ENCODE results near the gene RASA3.
"Not testable (repeated sequence)": the region's sequence is repeated elsewhere in the genome, so short reads cannot be mapped to it uniquely, and the experiment has no call there.

RASA3 gene

DNA sequence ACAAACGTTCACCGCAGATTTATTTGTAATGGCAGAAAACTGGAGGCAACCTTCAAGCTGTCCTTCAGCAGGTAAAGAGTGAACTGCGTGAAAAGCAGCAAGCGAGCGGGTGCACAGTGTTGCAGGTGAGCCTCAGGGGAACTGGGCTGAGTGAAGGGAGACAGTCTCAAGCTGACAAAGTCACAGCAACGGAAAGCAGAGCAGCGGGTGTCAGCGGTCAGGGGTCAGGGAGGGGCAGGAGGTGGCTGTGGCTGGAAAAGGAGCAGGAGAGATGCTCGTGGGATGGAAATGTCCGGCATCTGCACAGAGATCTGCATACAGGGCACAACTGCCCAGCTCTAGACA is 8.5 kb upstream of the RASA3 start:
- no peak for DNase-seq

DNA sequence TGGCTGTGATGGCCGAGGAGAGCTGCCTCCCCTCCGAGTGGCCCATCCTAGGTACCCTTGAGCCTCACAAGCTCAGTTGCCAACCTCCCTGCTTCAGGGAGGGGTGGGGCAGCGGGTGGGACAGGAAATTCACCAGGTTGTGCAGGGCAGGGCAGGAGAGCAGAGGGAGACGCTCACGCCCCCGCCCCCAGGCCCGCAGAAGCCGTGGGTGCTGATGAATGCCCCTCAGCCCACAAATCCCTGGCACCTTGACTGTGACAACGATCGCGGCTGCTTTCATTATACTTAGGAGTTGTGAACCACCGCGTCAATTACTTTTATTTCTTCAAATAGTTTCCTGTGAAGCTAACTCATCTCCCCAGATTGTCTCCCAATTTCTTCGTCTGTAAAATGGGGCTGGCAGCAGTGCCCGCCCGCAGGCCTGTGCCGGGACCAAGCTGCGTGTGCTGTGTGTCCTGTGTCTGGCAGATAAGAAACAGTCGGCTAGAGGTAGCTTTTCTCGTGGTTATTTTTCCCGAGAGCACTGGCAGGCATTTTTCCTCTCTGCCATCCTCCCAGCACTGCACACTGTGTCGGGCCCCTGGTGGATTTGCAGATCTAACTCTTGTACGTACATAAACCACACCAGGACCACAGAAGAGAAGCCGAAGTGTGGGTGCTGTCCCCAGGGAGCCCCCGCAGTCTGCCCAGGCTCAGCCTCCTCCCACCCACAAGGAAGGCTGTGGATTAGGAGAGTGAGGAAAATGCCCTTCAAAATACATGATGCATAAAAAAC is 7.9 kb upstream of the RASA3 start:
- no peak for DNase-seq

DNA sequence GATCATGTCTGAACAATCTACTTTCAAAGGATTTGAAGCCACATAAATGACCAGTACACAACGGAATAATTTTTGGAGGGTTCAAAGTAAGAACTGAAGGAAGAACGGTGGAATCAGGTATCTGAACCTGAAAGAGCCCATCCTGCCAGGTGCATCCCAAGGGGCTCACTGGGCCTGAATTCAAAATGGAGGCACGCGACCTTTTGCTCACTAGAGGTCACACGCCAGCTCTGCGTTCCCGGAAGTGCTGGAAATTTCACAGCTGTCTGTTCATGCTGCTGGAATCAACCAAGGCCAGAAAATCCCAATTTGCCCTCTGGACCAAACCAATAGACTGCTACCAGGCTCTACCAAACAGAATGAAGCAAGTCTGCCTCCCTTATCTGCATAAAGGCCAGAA is 4.2 kb upstream of the RASA3 start:
- DNase-seq: no peak

DNA sequence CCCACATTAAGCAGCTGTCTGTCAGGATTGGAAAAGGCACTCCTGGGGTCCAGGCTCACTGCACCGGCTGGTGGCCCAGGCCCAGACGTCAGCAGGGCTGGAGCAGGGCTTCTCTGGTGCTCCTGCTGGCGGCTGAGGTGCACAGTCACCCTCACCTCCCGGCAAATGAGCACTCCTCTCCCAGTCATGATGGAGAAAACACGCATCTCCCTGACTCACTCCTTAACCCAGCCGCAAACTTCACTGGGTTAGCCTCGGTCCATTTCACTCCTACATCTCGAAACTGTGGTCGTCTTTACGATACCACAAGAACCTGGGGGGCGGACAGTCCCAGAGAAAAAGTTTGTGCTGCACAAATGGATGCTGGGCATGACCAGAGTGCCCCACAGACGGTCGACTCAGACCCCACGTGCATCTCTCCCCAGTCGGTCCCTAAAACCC is 3.3 kb upstream of the RASA3 start:
- DNase-seq: no peak

DNA sequence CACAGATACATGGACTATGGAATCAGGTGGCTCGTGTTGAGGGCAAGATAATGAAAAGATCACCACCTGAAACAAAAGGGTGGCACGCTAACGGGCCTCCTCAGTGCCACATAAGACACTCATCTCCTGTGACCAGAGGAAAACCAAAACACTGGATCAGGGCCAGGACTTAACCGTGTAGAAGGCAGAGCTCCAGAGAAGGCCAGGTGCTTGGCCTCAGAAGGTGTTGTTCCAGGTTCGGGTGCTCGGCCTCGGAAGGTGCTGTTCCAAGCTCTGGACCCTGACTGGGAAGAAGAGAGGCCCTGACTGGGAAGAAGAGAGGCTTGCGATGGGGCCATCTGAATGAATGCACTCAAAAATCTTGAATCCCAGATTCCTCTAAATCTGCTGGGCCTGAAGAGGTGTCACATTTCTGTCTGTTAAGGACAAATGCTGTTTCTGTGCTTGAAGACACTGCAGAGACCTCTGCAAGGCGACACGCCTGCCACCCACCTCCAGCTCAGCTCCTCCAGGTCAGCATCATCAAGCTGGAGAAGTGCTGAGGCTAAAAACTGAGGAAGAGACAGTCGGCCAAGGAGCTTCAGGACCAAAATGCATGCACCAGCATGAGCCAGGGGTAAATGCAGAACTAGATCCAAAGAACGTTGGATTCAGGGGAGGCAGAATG is 2.7 kb upstream of the RASA3 start:
- DNase-seq: no peak

DNA sequence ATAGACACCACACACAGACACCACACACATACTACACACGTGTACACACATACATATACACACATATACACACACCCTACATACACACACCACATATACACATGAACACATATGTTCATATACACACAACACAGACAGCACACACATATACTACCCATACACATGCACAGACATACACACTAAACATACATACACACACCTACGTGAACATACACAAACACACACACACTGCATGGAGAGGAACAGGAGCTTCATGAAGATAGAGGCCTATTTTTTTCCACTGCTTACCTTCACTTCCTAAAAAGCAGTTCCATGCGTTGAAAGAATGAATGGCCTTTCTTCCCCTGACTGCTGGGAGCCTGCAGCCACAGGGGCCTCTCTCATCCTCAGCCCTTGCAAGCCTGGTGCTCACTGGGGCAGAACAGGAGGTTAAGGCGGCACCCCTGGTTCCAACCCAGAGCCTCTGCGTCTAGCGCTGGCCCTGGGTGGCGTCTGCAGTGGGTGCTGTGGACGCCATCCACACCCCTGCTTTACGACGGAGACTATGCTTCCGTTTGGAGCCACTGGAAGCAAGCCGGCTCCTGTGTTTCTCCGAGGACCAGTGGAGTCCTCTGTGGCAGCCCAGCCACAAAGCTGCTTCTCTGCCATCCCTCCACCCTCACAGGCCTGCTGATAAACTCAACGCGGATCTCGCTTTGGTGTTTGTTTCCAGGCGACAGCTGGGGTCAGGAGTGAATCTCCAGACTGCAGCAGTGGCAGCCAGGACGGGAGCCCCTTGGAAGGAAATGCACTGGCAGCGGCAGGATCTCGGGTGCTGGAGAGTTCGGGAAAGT is 1.9 kb upstream of the RASA3 start:
- no peak for DNase-seq

DNA sequence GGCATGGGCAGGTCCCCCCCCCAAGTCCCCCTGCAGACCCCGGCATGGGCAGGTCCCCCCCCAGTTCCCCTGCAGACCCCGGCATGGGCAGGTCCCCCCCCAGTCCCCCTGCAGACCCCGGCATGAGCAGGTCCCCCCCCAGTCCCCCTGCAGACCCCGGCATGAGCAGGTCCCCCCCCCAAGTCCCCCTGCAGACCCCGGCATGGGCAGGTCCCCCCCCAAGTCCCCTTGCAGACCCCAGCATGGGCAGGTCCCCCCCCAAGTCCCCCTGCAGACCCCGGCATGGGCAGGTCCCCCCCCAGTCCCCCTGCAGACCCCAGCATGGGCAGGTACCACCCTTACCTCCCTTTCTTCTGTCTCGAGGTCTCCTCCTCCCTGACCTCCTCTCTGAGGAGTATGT is 1.1 kb upstream of the RASA3 start:
- DNase-seq: not testable (repeated sequence)

DNA sequence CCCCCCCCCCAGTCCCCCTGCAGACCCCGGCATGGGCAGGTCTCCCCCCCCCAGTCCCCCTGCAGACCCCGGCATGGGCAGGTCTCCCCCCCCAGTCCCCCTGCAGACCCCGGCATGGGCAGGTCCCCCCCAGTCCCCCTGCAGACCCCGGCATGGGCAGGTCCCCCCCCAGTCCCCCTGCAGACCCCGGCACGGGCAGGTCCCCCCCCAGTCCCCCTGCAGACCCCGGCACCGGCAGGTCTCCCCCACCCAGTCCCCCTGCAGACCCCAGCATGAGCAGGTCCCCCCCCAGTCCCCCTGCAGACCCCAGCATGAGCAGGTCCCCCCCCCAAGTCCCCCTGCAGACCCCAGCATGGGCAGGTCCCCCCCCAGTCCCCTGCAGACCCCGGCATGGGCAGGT is 703 bp upstream of the RASA3 start:
- not testable (repeated sequence) for DNase-seq

DNA sequence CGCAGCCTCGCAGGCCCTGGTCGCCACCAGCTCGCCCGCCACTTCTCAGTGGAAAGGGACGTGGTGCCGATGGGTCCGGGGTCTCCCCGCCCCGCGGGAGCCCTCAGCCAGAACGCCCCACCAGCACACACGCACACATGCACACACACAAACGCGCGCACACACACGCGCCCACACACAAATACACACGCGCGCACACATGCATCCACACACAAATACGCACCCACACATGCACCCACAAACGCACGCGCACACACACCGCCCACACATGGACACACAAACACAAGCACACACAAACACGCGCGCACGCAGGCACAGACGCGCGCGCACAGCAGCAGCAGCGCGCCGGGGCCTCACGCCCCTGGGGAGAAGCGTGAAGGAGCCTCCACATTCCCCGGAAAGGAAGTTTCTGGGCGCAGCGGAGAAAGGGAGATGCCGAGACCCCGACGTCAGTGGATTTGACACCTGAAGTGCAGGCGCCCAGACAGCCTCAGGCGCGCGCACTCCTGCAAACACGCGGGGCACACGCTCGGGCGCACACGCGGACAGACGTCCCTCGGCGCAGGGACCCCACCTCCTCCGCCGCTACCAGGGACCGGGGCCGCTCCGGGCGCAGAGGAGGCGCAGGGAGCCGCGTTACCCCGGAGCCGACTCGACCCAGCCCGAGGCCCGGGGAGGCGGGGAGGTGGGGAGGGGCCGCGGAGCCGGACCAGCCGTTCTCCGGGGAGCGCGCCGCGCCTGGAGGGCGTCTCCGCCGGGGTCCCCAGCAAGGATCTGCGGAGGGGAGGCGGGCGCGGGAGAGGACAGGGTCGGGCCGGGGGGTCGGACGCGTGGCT is 622 bp downstream of the RASA3 start:
- DNase-seq: no peak

DNA sequence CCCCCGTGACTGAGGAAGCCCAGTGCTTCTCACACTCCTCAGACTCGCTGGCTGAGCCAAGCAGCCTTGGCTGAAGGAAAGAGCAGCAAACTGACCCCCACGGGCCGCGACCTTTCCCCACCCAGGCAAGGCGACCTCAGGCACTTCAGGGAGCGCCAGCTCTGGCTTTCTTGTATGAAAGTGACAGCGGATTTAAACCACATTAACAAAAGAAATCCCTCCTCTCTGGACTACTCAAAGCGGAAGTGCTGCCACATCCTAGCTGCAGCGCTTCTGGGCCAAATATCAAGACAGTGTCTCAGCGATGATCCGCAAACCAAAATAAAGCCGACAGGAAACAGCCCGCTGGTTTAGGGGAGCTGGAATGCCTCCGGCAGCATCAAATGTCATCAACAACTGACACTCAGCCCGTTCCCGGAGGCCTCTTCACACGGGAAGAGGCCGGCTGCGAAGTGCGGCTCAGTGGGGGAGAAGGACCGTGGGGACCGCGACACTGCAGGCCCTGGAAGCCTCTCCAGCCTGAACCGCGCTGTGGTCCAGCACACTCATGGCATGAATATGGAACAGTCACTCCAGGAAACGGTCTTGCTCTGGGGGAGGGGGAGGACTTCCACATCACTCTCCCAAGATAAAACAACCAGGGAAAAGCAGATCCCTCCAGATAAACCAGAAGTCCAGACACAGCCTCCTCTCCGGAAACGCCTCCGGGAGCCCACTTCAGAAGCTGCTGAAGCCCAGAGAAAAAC is 1.4 kb downstream of the RASA3 start:
- DNase-seq: peak in 1 of 2 donors; percentile 47

DNA sequence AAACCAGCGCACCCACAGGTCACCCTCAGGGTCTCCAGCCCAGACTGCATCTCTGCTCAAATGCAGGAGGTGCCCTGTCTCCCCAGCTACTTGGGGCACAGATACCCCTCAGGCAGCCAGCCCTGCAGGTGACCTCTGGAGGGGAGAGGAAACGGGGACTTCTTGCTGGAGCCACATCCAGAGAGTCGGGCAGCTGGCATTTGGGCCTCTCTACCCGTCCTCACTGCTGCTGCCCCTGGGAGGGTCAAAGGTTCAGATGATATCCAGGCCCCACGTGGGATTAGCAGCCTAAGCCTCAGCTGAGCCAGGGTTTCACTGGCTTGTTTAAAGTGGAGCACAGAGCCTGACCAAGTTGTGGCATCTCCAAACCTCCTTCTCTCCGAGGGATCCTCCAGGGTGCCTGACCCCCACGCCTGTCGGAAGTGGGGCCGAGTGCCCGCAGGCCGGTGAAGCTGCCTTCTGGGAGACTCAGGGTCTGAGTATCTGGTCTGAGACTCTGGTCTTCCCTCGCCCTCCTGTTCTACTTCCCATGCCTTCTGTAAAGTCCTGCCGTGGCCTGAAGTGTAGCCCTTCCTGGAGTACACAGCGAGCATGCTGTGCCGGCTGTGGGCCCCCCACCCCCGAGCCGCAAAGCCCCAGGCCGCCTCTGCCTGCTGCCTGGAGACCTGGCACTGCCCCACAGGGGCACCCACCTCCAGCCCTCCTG is 2.1 kb downstream of the RASA3 start:
- no peak for DNase-seq

DNA sequence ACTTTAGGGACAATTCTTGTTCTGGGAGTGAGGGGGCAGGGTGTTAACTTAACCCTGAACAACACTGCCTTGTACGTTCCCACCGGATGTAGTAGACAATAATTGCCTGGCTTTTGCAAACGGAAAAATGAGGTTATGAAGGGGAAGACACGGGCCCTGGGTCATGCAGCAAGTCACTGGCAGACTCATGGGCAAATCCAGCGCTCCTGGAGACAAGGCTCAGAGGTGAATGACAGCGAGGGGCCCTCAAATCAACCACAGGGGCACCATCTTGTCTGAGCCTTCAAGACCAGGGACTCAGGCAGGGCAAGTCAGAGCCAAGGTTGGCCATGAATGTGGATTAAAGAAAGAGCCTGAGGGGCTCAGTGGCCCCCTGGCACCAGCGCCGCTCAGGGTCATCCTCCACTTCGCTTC is 2.8 kb downstream of the RASA3 start:
- no peak for DNase-seq

DNA sequence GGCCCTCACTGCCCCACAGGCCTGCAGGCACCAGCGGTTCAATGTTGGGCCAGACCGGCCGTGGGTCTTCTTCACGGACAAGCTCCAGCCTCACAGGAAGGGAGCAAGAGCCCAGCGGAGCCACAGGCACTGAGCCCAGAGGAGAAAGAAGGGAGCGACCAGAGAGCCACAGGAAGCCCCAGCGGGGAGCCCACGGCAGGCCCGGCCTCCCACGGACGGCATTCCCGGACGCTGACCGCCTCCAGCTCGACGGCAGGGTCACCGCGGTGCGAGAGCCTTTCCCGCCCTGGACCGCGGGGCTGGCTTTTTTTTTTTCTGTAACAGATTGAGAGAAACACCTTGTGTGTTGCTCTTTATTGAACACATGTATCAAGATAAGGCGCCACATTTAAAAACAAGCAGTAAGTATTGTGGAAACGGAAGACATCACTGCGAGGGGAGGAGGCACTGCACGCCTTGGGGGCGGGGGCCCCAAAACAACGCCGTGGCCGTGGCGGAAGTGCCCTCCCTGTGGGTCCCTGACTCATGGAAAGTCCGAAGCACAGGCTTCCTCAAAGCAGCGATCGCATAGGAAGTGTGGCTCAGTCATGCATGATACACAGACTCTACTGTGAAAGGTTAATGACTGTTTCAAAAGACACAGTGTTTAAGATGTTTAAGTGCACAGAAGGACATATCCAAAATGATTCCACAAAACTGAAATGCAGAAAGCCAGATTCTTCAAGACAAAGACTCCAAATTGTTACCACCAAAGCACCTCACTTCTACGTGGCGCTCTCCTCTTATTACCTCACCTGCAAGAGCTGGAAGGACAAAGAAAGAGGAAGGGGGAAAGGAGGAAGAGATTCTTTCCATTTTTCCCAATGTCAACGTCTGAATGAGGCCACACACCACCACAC is 3.5 kb downstream of the RASA3 start:
- DNase-seq: peak; percentile 81 to 83

DNA sequence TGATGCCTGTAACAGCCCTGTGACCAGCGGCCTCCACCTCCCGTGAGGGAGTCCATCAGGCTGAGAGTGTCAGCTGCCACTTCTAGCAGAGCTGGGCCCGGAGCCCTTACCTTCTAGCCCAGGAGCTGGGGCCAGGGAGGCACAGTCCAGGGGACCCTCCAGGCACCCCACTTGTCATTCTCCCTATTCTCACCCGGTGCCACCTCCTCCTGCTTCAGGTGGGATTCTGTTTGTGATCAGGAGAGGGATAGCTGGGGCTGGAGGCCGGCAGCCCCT is 4.1 kb downstream of the RASA3 start:
- no peak for DNase-seq

DNA sequence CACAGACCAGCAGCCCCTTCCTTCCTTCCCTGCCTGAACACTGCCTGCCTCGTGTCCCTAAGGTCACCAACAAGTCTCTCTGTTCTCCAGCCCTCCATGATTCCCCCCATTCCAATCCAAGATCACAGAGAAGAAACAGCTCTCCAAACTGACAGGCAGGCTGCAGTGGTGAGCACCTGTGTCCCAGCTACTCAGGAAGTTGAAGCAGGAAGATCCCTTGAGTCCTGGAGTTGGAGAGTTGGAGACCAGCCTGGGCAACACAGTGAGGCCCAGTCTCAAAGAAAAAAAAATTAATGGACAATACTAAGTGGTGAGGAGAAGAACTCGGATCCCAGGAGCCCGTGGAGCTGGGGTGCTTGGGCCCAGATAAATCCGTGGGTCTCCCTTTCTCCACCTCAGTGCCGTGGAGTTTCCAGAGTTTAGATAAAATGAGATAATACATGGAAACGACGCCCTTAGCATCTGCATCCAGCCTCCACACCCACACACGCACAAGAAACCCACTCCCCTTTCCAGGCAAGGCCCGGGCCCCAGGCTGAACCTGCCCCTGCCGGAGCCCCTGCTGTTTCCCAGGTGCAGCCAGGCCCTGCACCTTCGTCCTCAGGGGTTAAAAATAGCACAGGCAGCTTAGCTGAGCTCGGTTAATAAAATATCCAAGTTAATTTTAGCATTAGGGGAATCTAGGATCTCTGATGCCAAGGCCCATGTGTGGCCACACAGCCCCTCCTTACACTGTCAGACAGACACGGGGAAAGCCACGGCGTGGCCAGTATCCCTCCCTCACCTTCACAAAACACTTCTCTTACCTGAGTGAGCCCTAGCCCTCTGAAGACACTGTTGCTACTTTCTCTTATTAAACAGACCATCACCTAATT is 4.7 kb downstream of the RASA3 start:
- DNase-seq: no peak

DNA sequence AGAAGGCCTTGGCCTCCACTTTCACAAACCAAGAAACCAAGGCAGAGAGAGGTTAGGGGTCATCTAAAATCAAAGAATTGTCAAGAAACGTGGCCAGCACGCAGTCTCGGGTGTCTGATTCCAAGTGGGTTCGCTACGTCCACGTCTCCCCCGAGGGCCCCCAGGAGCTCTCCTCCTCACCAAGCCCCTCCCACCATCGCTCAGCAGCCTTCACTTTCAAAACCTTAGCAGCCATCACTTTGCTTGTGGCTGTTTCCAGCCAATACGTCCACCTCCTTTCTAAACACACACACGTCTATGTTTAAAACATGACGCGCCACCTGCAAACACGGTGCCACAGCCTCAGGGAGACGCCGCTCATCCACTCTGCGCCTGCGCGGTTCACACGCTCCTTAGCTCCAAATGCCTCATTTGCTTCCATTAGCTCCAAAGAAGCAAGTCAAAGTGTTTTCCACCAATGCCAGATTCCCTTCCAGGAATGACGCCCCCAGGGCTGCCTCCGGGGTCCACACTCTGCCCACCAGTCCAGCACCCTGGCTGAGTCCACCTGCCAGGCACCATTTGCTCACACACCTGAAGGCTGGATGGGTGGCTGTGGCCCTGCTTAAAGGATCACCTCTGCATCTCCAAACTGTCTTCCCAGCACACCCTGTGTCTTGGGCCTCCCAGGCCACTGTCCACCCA is 5.5 kb downstream of the RASA3 start:
- DNase-seq: no peak

DNA sequence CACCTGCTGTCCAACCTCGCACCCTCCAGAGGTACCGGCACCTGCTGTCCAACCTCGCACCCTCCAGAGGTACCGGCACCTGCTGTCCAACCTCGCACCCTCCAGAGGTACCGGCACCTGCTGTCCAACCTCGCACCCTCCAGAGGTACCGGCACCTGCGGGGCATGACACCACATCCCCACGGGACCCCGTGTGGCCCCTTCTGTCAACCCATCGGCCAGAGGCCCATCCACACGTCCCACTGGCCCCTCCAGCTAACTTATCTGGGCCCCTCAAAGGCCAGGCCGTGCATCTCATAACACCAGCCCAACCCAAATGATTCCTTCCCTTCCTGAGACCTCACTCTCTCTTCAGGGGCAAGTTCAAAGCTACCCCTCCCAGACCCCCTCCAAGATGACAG is 6.3 kb downstream of the RASA3 start:
- not testable (repeated sequence) for DNase-seq

DNA sequence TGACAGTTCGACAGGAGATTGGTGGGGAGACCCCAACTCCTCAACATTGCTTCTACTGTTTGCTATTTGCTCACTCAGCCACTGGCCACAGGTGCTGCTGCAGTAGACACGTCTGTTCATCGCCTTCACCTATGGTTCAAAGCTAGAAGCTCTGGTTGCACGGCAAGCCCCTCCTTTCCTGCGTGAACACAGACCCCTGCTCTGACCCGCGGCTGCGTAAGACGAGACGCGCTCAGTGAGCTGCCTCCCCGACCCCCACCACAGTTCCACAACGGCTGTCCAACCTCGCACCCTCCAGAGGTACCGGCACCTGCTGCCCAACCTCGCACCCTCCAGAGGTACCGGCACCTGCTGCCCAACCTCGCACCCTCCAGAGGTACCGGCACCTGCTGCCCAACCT is 6.8 kb downstream of the RASA3 start:
- DNase-seq: no peak

DNA sequence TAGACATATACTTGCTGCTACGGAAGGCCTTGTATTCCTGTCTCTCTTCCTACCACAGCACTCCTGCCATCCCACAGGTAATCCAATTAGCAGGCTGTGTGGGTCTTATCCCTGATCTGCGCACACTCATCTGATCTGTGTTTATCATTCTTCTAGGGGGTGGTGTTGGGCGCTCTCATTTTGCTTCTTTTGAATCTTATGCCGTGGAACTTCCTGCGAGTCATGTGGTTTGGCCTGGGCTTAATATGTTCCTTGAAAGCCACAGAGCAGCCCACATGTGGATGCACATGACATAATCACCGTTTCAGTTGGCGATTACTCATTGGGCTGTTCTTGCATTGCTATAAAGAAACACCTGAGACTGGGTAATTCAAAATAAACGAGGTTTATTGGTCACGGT is 7.5 kb downstream of the RASA3 start:
- DNase-seq: peak; percentile 60 to 62

Measured in stimulated activated CD4-positive, alpha-beta T cell treated with anti-CD3 and anti-CD28 coated beads, Interleukin-2, amount 100 ng/mL, for 48 hours (primary cell).